Measurements from ENCODE around the gene EIF4E2.

GRCh38 chr2:232540441-232541041 is 9.9 kb upstream of the EIF4E2 start:
- TF ChIP-seq EZH2phosphoT487 (IDR thresholded peaks at IDR 0.05) (no peak), CTCF (IDR thresholded peaks at IDR 0.05) (no peak)
